NB4 (cell line): ENCODE data around the gene ENC1.

Experiments
- POLR2A ChIP-seq: IDR thresholded peaks from 2 replicates; pipeline ENCODE4 v1.6.1; 2011; ENCODE audit warnings: mild to moderate bottlenecking; ENCODE audit not compliant: insufficient read length; ENCODE audit errors: extremely low read depth
- TF ChIP-seq, protein P1 (sequence below): IDR thresholded peaks from 2 replicates; pipeline ENCODE4 v1.6.1; 2011; ENCODE audit warnings: low read depth, low read length
- TF ChIP-seq, protein P2 (sequence below): IDR thresholded peaks from one replicate; pipeline ENCODE4 v1.5.1; 2012; ENCODE audit warnings: low read depth, low read length

DNA sequence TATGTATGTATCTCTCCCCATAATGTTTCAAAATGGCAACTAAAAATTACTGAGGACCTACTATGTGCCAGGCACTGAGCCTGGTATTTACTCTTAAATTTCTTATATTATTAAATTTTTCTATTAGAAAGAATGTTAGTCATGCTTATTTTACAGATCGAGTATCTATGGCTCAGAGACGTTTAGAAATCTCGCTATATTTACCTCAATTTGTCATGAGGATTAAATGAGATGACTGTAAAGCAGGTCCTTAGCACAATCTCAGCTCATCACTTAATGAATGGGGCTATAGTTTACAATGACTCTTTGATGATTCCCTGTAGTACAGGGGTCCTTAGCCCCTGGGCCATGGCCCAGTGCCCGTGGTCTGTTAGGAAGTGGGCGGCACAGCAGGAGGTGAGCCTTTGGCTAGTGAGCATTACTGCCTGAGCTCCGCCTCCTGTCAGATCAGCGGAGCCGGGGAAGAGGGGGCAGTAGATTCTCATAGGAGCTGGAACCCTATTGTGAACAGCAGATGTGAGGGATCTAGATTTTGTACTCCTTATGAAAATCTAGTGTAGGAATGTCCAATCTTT, 15.5 kb downstream of the ENC1 start:
- TF ChIP-seq, protein P1, sequence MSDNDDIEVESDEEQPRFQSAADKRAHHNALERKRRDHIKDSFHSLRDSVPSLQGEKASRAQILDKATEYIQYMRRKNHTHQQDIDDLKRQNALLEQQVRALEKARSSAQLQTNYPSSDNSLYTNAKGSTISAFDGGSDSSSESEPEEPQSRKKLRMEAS: no peak
- TF ChIP-seq, protein P2, sequence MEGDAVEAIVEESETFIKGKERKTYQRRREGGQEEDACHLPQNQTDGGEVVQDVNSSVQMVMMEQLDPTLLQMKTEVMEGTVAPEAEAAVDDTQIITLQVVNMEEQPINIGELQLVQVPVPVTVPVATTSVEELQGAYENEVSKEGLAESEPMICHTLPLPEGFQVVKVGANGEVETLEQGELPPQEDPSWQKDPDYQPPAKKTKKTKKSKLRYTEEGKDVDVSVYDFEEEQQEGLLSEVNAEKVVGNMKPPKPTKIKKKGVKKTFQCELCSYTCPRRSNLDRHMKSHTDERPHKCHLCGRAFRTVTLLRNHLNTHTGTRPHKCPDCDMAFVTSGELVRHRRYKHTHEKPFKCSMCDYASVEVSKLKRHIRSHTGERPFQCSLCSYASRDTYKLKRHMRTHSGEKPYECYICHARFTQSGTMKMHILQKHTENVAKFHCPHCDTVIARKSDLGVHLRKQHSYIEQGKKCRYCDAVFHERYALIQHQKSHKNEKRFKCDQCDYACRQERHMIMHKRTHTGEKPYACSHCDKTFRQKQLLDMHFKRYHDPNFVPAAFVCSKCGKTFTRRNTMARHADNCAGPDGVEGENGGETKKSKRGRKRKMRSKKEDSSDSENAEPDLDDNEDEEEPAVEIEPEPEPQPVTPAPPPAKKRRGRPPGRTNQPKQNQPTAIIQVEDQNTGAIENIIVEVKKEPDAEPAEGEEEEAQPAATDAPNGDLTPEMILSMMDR: no peak
- no peak for TF ChIP-seq POLR2A
